Peyer's patch (tissue), 4 donors: Measurements from ENCODE around the gene TOX2.

Experiments used
- CTCF ChIP-seq, 6 experiments: fragments of 450-650 bp in 4 of 6; fragments of 200-600 bp in 2 of 6; sonication (generic) in 1 of 6; IDR thresholded peaks; one replicate each; pipeline ENCODE4 v1.5.1; 2017 to 2019; ENCODE audit warnings: antibody characterized with exemption in 6 of 6, mild to moderate bottlenecking in 3 of 6, moderate library complexity in 1 of 6
- POLR2A ChIP-seq, 2 donors: fragments of 450-650 bp; IDR thresholded peaks; one replicate each; pipeline ENCODE4 v1.5.1; 2017; ENCODE audit warnings: antibody characterized with exemption in 2 of 2, mild to moderate bottlenecking in 2 of 2, moderate library complexity in 2 of 2

- TF ChIP-seq CTCF (IDR thresholded peaks at IDR 0.05) (no peak), POLR2A (IDR thresholded peaks at IDR 0.05) (no peak)
Observed at GRCh38 chr20:44113618-44114376, 199.1 kb downstream of the TOX2 start.
